KOPT-K1 (cell line): ENCODE results near the gene NPHS1.

ENCODE experiments used
- H3K27ac ChIP-seq: fragments of 200-600 bp; sonication (generic); 2 replicates; pipeline ENCODE4 v1.5.1; 2016; ENCODE audit warnings: antibody characterized with exemption, mild to moderate bottlenecking, low read depth, low read length; ENCODE audit not compliant: poor library complexity, severe bottlenecking
- H3K36me3 ChIP-seq: fragments of 200-600 bp; sonication (generic); 2 replicates; pipeline ENCODE4 v1.5.1; 2017; ENCODE audit warnings: antibody characterized with exemption, mild to moderate bottlenecking, low read length, moderate library complexity; ENCODE audit not compliant: insufficient read depth
- H3K9me3 ChIP-seq: fragments of 200-600 bp; sonication (generic); 2 replicates; pipeline ENCODE4 v1.5.1; 2017; ENCODE audit warnings: antibody characterized with exemption, low read length, mild to moderate bottlenecking; ENCODE audit not compliant: insufficient read depth, poor library complexity, severe bottlenecking

NPHS1 gene

DNA sequence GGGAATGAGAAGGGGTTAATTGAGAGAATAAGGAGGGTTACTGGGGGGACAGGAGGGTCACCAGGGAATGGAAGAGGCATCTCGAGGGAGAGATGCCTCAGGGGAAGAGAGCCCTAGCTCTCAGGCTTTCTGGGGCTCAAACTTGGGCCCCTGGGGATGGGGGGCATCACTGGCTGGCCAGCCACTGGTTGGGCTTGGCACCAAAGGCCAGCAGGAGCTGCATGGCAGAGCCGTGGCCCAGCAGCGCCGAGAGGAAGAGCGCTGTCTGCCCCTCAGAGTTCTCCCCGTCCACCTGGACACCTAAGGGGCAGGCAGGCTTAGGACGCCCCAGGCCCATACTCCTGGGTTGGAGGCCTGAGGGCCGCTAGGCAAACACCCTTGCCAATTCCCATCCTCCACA, 59.4 kb downstream of the NPHS1 start:
- no peaks in the 10 kb centered on the region for H3K9me3 ChIP-seq
- peaks cover under 1% of the 10 kb centered on the region; the same call in 1 of the 2 replicates for H3K36me3 ChIP-seq
- no peak overlapping the region for H3K27ac ChIP-seq

DNA sequence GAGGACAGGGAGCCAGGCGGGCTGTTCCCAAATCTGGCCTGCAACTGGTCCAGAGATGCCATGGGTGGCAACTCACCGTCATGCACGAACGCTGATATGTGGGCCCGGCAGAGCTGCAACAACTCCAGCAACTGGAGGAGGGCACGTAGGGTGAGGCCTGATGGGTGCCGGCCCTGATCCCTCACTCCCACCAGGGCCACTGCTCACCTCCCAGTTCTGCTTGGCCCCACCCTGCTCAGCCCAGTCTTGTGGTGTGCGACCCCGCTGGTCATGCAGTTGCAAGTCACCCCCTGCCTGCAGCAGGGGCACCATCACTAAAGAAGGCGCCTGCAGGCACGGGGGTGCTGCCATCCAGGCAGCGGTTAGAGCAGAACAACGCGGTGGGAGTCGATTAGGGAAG, 60.0 kb downstream of the NPHS1 start:
- Histone ChIP-seq H3K36me3 (peaks cover 7% of the 10 kb centered on the region), H3K9me3 (no peaks in the 10 kb centered on the region), H3K27ac (no peak overlapping the region)

DNA sequence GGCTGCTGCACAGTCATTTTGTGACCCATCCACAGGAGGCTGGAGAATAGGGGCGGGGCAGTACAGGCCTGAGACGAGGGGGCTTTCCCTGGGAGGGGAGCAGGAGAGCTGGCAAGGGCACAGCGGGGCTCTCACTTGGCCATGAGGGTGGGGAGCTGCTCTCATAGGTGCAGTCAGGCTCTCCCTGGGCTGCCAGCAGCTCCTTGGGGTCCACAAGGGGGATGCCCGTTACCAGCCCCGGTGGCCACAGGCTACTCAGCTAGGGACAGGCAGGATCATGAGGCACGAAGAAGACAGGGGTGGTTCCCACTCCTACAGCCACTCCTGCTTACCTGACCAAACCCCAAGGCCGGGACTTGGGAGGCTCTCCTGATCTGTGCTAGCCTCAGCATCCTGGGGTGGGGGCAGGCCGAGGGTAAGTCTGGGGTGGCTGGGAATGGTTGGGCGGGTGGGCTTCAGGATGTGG, 60.5 kb downstream of the NPHS1 start:
- H3K36me3 ChIP-seq = peaks cover 11% of the 10 kb centered on the region
- no peaks in the 10 kb centered on the region for H3K9me3 ChIP-seq
- H3K27ac ChIP-seq = no peak overlapping the region

DNA sequence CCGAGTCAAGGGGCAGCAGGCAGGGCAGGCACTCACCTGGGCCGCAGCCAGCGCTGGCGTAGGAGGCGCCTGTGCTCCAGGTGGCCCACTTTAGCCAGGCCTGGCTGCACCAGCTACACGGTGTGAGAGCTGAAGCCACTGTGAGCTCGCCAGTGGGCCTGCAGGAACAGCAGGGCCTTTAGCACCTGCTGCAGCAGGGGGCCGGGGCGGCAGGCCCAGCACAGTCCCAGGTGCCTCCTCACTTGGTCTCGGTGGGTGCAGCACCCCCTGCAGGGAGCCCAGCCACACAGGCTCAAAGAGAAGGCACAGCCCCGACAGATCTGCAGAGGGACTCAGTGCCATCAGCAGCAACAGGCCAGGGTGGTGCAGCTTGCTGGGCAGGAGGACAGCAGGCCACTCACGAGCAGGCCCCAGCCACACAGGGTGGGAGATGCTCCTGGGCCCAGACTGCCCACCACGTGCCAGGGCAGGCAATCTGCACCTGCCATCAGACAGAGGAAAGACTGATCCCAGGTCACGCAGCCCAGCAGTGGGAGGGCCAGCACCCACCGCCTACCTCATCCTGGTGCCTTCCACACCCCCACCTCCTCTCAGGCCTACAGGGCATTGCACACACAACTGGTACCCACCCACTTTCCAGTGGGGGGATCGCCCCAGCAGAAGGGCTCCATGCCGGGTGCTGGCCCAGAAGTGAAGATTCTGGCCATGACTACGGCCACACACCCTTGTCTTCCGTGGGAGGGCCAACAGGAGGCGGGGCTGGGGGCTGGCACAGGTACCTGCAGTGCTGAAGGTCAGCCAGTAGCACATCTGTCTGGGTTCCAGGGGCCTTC, 61.1 kb downstream of the NPHS1 start:
- H3K9me3 ChIP-seq = no peaks in the 10 kb centered on the region
- H3K27ac ChIP-seq = no peak overlapping the region

DNA sequence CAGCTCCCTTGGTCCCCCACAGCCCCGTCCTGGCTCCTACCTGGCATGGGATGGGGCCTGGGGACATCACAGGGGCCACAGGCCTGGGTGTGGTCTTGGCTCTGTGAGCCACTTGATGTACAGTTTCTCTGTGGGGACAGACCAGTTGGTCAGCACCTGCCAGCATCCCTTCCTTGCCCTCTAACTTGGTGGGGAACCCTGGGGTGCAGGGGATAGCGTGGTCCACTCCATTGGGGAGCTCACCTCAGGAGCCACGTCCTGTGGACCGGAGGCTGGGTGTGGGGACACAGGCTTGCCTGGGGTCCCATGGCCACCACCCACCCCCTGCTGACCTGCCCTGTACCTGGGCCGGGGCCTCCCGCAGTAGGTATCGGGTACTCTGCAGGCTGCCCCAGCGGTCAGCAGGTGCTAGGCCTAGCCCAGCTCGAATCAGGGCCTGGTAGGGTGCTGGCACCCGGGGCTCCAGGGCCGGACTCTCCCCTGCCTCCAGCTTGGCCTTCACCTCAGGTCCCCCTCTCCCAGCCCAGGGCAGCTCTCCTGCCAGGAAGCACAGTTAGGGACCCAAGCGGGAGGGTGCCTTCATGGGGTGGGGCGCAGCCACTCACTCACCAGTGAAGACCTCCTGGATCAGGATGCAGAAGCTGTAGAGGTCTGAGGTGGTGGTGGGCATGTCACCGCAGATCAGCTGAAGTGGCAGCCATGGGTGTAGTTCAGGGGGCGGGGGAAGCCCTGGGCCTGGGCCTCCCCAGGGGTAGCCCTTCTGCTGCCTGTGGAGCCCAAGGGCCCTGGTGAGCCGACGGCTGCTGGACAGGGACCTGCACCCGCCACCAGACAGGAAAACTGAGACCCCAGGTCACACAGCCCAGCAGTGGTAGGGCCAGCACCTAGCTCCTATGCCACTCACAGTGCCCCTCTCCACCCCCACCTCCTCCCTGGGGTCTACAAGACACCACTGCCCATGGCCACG, 62.0 kb downstream of the NPHS1 start:
- Histone ChIP-seq H3K9me3 (no peaks in the 10 kb centered on the region), H3K36me3 (peaks cover 26% of the 10 kb centered on the region), H3K27ac (no peak overlapping the region)

More for the DNA sequence above, 61.1 kb downstream of the NPHS1 start:
- peaks cover 17% of the 10 kb centered on the region for H3K36me3 ChIP-seq

DNA sequence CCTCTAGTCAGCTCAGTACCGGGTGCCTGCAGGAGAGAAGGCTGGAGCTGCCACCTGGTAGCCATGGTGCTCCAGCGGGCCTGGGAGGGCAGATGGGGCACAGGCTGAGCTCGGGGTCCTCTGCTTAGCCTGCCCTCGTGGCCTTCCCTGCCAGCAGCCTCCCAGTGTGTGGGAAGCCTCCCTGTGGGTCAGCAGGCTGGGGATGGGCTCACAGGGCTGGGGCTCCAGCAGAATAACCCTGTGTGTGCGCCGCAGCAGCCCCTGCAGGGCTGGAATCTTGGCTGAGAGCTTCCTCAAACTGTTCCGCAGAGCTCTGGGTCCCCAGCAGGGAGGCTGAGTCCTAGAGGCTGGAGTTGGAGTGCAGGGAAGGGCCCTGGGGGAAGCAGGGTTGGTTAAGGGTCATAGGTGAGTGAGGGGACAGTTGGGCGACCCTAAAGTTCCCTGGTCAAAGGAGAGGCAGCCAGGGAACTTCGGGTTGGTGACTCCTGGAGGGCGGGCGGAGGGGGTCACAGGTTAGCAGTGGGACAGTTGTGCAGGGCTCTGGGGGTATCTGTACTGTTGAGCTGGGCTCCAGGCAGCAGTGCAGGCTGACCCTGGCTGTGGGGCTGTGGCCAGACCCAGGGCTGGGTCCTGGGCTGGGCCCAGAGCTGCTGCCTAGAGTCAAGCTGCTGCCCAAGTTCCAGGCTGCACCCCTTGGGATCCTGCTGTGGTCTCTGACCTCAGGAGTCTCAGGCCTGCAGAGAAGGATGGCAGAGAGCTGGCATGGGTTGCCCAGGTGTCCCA, 62.9 kb downstream of the NPHS1 start:
- no peaks in the 10 kb centered on the region for H3K9me3 ChIP-seq
- H3K36me3 ChIP-seq = peaks cover 32% of the 10 kb centered on the region
- H3K27ac ChIP-seq = no peak overlapping the region

DNA sequence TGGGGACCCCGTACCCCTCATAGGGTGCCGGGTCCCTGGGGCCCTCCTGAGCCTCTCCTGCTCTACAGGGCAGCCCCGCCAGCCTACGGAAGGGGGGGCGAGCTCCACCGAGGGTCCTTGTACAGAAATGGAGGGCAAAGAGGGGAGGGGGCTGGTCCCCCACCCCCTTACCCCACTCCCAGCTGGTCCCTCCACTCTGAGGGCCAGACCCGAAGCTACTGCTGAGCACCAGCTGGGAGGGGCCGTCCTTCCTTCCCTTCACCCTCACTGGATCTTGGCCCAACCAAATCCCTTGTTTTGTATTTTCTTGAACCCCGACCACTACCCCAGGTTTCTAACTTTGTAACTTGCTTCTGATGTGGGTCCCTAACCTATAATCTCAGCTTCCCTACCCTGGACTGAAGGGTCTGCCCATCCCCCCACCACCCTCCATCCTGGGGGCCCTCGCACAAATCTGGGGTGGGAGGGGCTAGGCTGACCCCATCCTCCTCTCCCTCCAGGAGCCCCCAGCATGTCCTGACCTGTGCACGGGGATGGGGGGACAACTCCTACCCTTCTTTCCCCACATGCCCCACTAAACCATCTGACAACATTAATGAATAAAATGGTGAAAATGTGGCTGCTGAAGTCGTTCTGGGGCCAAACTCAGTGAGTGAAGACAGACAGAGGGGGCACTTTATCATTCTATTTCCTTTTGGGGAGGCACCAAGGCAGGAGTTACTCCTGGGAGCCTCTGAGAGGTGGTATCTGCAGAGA, 63.9 kb downstream of the NPHS1 start:
- Histone ChIP-seq H3K36me3 (peaks cover 42% of the 10 kb centered on the region), H3K27ac (no peak overlapping the region), H3K9me3 (no peaks in the 10 kb centered on the region)

DNA sequence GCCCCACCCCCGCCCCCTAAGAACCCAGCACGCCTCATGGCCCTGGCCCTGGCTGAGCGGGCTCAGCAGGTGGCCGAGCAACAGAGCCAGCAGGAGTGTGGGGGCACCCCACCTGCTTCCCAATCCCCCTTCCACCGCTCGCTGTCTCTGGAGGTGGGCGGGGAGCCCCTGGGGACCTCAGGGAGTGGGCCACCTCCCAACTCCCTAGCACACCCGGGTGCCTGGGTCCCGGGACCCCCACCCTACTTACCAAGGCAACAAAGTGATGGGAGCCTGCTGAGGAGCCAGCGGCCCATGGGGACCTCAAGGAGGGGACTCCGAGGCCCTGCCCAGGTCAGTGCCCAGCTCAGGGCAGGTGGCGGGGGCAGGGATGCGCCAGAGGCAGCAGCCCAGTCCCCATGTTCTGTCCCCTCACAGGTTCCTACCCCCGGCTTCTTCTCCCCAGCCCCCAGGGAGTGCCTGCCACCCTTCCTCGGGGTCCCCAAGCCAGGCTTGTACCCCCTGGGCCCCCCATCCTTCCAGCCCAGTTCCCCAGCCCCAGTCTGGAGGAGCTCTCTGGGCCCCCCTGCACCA, 65.0 kb downstream of the NPHS1 start:
- Histone ChIP-seq H3K27ac (no peak overlapping the region), H3K9me3 (no peaks in the 10 kb centered on the region), H3K36me3 (peaks cover 52% of the 10 kb centered on the region)

DNA sequence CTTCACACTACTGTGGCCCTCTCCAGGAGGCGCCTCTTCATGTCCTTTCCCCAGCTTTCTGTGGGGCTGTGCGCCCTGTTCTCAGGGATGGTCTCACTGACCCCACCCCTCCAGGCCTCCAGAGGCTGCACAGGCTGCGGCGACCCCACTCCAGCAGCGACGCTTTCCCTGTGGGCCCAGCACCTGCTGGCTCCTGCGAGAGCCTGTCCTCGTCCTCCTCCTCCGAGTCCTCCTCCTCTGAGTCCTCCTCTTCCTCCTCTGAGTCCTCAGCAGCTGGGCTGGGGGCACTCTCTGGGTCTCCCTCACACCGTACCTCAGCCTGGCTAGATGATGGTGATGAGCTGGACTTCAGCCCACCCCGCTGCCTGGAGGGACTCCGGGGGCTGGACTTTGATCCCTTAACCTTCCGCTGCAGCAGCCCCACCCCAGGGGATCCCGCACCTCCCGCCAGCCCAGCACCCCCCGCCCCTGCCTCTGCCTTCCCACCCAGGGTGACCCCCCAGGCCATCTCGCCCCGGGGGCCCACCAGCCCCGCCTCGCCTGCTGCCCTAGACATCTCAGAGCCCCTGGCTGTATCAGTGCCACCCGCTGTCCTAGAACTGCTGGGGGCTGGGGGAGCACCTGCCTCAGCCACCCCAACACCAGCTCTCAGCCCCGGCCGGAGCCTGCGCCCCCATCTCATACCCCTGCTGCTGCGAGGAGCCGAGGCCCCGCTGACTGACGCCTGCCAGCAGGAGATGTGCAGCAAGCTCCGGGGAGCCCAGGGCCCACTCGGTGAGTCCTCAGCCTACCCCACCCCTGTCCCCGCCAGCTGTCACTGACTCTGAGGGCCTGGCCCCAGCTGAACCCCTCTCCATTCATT, 65.8 kb downstream of the NPHS1 start:
- H3K36me3 ChIP-seq = peaks cover 60% of the 10 kb centered on the region
- H3K27ac ChIP-seq = no peak overlapping the region
- H3K9me3 ChIP-seq = no peaks in the 10 kb centered on the region

DNA sequence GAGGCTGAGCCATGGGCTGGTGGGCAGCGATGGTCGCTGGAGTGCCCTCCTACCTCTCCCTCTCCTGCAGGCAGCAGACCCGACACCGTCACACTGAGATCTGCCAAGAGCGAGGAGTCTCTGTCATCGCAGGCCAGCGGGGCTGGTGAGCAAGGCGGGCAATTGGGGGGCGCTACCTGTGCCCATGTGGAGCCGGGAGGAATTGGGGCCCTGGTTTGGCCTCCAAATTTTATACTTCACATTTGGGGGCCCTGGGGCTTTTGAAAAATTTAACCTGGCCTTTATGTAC, 67.0 kb downstream of the NPHS1 start:
- Histone ChIP-seq H3K9me3 (no peaks in the 10 kb centered on the region), H3K36me3 (peaks cover 73% of the 10 kb centered on the region), H3K27ac (no peak overlapping the region)

DNA sequence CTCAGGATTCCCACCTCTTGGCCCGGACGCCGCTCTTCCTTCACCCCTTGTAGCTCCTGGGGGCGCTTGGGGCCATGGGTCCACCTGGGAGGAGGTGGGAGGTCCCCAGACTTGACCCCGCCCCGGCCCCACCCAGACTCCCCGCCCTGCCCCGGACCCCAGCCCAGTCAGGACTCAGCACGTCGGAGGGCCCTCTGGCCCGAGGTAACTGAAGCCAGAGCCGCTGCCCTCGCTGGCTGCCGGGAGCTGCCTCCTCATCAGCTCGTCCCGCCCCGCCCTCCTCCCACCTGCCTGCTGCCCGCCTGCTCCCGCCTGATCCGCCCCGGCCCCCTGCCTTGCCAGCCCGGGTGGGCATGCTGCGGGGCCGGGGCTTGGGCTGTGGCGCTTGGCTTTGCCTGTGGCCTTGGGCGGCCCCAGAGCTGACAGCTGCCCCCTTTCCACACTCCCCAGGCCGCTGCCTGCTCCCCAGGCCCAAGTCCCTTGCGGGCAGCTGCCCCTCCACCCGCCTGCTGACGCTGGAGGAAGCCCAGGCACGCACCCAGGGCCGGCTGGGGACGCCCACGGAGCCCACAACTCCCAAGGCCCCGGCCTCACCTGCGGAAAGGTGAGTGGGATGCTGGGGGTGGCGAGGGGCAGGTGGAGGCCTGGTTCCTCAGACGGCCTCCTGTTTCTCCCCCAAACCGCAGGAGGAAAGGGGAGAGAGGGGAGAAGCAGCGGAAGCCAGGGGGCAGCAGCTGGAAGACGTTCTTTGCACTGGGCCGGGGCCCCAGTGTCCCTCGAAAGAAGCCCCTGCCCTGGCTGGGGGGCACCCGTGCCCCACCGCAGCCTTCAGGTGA, 67.6 kb downstream of the NPHS1 start:
- no peaks in the 10 kb centered on the region for H3K9me3 ChIP-seq
- peaks cover 78% of the 10 kb centered on the region for H3K36me3 ChIP-seq
- H3K27ac ChIP-seq = no peak overlapping the region

DNA sequence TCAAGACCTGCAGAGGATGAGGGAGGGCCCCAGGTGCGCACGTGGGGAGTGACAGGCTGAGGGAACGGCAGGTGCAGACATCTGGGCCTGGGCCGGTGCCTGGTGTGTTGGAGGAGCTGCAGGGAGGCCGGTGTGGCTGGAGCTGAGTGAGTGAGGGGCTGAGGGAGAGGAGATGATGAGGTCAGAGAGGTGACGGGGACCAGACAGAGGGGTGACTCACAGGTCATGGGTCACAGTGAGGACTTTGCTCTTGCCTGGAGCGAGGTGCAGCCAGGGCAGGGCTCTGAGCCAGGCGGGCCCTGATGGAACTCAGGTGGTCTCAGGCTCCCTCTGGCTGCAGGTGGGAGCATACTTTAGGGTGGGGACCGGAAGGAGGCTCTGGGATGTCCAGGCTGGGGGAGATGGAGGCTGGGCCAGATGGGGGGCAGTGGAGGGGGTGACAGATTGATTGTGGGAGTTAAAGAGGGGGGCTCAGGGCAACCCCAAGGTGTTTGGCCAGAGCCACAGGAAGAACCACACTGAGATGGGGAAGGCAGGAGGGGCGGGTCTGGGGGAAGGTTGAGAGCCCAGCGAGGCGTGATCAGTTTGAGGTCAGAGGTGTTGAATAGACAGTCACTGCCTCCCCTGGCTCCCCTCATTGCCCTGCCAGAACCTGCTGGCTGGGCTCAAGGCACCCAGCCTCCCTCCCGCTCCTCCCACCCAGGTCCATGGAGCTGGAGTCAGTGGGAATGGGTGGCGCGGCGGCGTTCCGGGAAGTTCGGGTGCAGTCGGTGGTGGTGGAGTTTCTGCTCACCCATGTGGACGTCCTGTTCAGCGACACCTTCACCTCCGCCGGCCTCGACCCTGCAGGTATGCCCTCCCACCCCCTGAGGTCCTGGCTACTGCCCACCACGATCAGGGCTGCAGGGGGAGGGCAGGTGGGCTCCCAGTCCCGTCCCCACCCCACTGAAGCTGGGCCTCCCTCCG, 68.6 kb downstream of the NPHS1 start:
- peaks cover 88% of the 10 kb centered on the region for H3K36me3 ChIP-seq

More for the DNA sequence above, 68.6 kb downstream of the NPHS1 start:
- Histone ChIP-seq H3K9me3 (no peaks in the 10 kb centered on the region), H3K27ac (no peak overlapping the region)
